Measurements from ENCODE around the gene NPTN.
"Not testable (repeated sequence)": the region's sequence is repeated elsewhere in the genome, so short reads cannot be mapped to it uniquely, and the experiment has no call there.

Gene NPTN

GRCh38 chr15:73578026-73578425, 55.2 kb downstream of the NPTN start:
- H3K36me3 ChIP-seq (ENCODE audit: low read depth), result peaks cover 71% of the 10 kb centered on the region
- H3K27ac ChIP-seq (ENCODE audit: poor library complexity, severe bottlenecking), result no peak overlapping the region
- H3K4me1 ChIP-seq (ENCODE audit: insufficient read depth, poor library complexity, severe bottlenecking), result peaks cover 36% of the 10 kb centered on the region
- ATAC-seq (ENCODE audit: low read depth) (no peak), DNase-seq (ENCODE audit: low spot score) (no peak)
- H3K9me3 ChIP-seq (ENCODE audit: severe bottlenecking), result no peaks in the 10 kb centered on the region
- no peaks in the 10 kb centered on the region for H3K27me3 ChIP-seq (ENCODE audit: insufficient read depth, poor library complexity, severe bottlenecking)
- no peak overlapping the region for H3K4me3 ChIP-seq (ENCODE audit: severe bottlenecking)
- no peak for TF ChIP-seq CTCF (IDR thresholded peaks at IDR 0.05; ENCODE audit: poor library complexity, severe bottlenecking)

DNA sequence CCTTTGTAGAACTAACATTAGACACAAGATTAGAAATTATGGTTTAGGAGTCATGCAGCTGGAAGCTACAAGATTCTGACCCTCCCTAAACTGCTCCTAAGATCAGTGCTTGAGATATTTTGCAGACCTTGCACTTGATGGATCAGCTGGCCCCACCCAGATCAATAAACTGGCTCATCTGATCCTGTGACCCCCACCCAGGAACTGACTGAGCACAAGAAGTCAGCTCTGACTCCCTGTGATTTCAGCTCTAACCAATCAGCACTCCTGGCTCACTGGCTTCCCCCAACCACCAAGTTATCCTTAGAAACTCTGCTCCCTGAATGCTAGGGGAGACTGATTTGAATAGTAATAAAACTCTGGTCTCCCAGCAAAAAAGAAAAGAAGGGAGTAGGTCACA, 55.6 kb downstream of the NPTN start:
- Histone ChIP-seq H3K36me3 (ENCODE audit: low read depth) (peaks cover 71% of the 10 kb centered on the region), H3K4me1 (ENCODE audit: insufficient read depth, poor library complexity, severe bottlenecking) (peaks cover 36% of the 10 kb centered on the region)
- DNase-seq (ENCODE audit: low spot score); H3K4me3 ChIP-seq (ENCODE audit: severe bottlenecking); ATAC-seq (ENCODE audit: low read depth); H3K9me3 ChIP-seq (ENCODE audit: severe bottlenecking); H3K27me3 ChIP-seq (ENCODE audit: insufficient read depth, poor library complexity, severe bottlenecking); H3K27ac ChIP-seq (ENCODE audit: poor library complexity, severe bottlenecking): not testable (repeated sequence)

DNA sequence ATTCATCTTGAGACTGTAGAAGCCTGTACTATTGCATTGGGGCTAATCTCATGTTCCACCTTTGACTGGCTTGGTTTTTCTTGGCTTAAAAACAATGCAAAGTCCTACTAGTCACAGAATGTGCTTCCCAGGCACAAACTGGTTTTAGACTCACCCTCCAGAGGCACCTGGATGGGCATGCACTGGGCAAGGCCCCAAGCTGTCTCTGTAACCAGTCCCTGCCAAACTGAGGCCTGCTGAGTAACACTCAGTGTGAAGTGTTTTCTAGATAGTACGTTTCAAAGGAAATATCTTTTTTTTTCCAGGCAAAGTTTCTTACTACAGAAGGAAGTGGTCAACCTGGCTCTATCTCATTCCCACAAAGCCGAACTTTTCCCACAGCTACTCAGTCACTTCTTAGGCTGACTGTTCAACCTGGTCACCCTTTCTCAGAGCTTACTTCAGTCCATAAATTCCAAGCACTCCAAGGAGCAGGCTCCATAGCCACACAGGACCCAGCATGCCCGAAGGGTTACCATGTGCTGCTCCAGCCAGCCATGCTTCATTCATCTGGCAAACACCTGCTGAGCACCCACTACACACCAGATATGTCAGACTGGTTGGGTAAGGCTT, 57.4 kb downstream of the NPTN start:
- Histone ChIP-seq H3K27ac (ENCODE audit: poor library complexity, severe bottlenecking) (peak overlapping the region; percentile 61), H3K36me3 (ENCODE audit: low read depth) (peaks cover 72% of the 10 kb centered on the region), H3K4me3 (ENCODE audit: severe bottlenecking) (no peak overlapping the region), H3K27me3 (ENCODE audit: insufficient read depth, poor library complexity, severe bottlenecking) (no peaks in the 10 kb centered on the region), H3K9me3 (ENCODE audit: severe bottlenecking) (no peaks in the 10 kb centered on the region), H3K4me1 (ENCODE audit: insufficient read depth, poor library complexity, severe bottlenecking) (peaks cover 36% of the 10 kb centered on the region)
- no peak for TF ChIP-seq CTCF (IDR thresholded peaks at IDR 0.05; ENCODE audit: poor library complexity, severe bottlenecking)
- DNase-seq (ENCODE audit: low spot score) (peak; percentile 82), ATAC-seq (ENCODE audit: low read depth) (peak; percentile 78)

- Histone ChIP-seq H3K27me3 (ENCODE audit: insufficient read depth, poor library complexity, severe bottlenecking) (no peaks in the 10 kb centered on the region), H3K9me3 (ENCODE audit: severe bottlenecking) (no peaks in the 10 kb centered on the region), H3K4me1 (ENCODE audit: insufficient read depth, poor library complexity, severe bottlenecking) (peaks cover 36% of the 10 kb centered on the region), H3K36me3 (ENCODE audit: low read depth) (peaks cover 79% of the 10 kb centered on the region), H3K27ac (ENCODE audit: poor library complexity, severe bottlenecking) (peak overlapping the region; percentile 61), H3K4me3 (ENCODE audit: severe bottlenecking) (no peak overlapping the region)
- ATAC-seq (ENCODE audit: low read depth), result peak; percentile 77
- peak; percentile 89 for DNase-seq (ENCODE audit: low spot score)
- no peak for TF ChIP-seq CTCF (IDR thresholded peaks at IDR 0.05; ENCODE audit: poor library complexity, severe bottlenecking)
Observed at GRCh38 chr15:73573572-73573971, 59.6 kb downstream of the NPTN start.

GRCh38 chr15:73573037-73573436, 60.2 kb downstream of the NPTN start:
- H3K4me1 ChIP-seq (ENCODE audit: insufficient read depth, poor library complexity, severe bottlenecking), result peaks cover 36% of the 10 kb centered on the region
- ATAC-seq (ENCODE audit: low read depth) (no peak), DNase-seq (ENCODE audit: low spot score) (no peak)
- no peaks in the 10 kb centered on the region for H3K27me3 ChIP-seq (ENCODE audit: insufficient read depth, poor library complexity, severe bottlenecking)
- no peak overlapping the region for H3K4me3 ChIP-seq (ENCODE audit: severe bottlenecking)
- peak overlapping the region; percentile 61 for H3K27ac ChIP-seq (ENCODE audit: poor library complexity, severe bottlenecking)
- H3K36me3 ChIP-seq (ENCODE audit: low read depth), result peaks cover 80% of the 10 kb centered on the region
- no peak for TF ChIP-seq CTCF (IDR thresholded peaks at IDR 0.05; ENCODE audit: poor library complexity, severe bottlenecking)
- H3K9me3 ChIP-seq (ENCODE audit: severe bottlenecking), result no peaks in the 10 kb centered on the region
